Posterior cingulate gyrus (tissue), 11 donors: ENCODE data around the gene STIMATE.

ENCODE experiments used
- DNase-seq, 10 donors: peaks; one replicate each; pipeline versions ENCODE4 v3.0.0 to v3.0.0-alpha.2; 2020 to 2021; ENCODE audit warnings: mixed read lengths in 3 of 10
- intact Hi-C: fragments of 100-400 bp; cut with DNase I; formaldehyde crosslinking; loops from one replicate; pipeline ENCODE4 v1.15.1; 2023

The STIMATE gene

DNA sequence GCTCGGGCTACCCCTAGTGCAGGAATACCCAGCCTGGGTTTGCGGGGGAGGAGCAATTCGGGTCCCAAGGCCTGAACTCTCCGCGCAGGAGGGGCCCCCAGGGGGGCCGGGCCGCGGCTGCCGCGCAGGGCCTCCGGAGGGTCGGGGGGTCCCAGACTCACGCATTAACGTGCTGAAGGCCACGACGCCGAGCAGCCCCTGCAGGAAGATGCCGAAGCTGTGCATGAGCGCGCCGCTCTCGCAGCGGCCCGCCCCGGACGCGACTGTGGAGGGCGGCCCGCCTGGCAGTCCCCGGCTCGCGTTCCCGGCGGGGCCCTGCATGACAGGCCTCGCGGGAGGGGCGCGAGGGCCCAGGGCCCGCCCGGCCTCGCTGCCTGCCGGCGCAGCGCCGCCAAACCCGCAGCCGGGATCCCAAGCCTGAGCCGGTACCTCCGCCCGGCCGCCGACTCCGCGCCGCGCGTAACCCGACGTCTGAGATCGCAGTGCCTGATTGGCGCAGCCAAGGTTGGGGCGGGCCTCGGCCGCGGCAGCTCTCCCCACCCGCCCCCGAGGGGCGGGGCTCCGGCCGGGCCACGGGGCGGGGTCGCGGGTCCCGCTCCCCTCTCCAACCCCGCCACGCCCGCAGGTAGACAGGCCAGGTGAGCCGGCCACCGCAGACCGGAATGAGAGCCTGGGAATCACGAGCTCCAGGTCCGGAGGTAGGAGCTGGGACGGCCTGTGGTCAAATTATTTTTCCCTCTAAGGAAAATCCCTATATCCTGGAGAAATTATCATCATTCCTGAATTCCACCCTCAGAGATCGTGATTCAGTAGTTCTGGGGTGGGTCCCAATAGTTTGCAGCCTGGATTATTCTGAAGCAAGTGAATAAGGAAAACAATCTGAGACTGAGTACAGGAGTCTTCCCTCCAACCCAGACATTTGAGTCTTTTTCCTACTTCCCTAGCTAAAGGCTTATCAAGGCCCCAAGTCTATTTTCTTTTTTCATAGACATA lies at the start of gene STIMATE:
TSS of gene STIMATE (minus strand) at position 419 of the 993 bp plus-strand sequence. CDS start at position 321, 98 bp downstream.
- peak; percentile 79 to 99 (median 90) for DNase-seq
- intact Hi-C loops = loop anchor here (10.0 kb wide), 1 partner anchor 147 kb away; the partner anchor contains the start of gene SFMBT1

DNA sequence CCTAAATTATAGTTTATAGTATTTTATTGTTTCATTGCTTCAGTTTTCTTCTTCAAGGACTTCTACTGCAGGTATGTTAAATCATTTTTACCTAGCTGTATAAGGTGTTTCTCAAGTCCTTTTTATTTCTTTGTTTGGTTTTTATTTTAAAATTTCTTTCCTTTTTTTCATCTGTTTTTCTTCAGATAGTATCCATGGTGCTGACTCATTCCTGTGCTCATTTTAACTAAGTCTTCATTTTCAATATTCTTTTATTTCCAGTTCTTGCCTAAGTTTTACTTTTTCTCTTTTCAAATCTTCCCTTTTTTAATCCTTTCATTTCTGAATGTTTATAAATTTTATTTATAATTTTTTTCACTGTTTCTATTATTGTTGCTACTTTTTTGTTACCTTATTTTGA lies 42.3 kb upstream of the STIMATE start:
- intact Hi-C loops = no loop called here
- DNase-seq = no peak

DNA sequence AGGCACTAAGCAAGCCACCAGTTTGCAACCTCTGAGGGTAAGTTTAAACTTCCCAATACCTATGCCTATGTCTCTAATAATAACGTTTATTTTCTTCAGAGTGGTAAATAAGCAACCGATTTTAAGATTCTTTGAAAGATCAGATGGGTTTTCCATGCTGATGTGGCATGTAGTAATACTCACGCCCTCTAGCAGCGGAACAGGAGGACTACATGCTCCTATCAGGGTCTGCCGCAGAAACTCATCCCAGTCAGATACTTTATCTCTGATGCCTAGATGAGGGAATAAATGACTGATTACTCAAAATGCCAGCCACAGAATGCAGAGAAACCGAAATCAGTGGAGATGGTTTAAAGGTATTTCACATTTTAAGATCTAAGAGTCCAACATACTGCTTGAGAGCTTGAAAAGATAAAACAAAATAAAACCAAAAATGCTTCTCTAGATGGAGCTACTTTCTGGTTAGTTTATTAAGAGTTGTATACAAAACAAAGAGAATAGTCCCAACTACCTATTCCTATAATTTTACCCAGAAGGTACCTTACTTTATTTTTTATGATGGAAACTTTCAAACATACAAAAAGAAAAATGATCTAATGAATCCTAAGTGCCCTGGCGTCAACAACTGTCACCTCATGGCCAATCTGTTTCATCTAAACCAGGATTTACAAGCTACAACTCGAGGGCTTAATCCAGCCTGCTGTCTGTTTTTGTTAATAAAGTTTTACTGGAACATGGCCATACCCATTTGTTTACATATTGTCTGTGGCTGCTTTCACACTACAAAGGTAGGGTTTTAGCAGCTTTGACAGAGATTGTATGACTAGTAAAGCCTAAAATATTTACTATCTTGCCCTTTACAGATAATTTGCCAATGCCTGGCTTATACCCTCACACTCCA lies 37.5 kb upstream of the STIMATE start:
- intact Hi-C loops = loop anchor here (1.0 kb wide), 1 partner anchor 90 kb away; no protein-coding TSS in a partner anchor
- peak in 7 of 10 donors; percentile 12 to 89 (median 40) for DNase-seq

DNA sequence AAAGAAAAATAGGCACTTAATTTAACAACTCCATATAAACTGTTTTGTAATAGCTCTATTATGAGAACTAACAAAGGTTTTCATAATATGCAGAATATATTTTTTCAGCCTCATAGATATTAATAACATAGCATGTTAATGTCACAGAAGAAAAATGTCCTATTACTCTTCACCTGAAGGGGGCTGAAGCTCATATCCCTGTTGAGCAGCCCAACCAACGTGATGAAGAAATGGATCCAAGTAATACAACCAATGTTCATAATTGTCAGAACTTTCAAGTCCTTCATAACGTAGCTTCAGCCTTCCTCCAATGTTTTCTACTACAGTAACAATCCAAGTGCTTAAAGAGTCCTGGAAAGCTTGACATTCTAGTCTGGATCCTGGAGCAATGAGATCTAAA lies 34.5 kb upstream of the STIMATE start:
- DNase-seq = no peak
- intact Hi-C loops = no loop called here

DNA sequence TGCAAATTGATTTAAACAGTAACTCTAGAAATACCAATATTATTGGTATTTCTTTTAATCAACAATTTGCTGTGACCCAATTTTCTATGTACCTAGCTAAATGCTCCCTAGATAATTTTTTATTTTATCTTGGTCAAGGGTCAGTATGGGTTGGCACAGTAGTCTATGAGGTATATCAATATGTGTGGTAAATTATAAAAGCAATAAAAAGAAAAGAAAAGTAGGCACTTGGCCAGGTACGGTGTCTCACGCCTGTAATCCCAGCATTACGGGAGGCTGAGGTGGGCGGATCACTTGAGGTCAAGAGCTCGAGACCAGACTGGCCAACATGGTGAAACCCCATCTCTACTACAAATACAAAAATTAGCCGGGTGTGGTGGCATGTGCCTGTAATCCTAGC lies 34.0 kb upstream of the STIMATE start:
- intact Hi-C loops = no loop called here

DNA sequence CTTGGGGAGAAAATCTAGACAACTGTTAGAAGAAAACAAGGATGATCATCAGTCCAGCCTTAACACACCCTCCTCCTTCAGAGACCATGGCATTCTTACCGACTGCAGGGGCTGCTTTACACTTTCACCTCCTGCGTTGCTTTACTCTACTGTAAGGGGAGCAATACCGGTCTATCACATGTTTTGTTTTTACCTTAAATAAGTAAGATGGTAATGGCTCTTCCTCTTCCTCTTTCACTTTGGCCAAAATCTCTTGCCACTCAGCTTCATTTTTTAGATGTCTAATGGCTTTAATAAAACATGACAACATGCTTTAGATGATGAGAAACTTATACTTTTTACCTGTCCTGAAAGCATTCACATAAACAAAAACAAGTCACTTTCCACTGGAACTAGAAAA lies 33.4 kb upstream of the STIMATE start:
- DNase-seq = no peak
- intact Hi-C loops = no loop called here

More for the DNA sequence above, 34.0 kb upstream of the STIMATE start:
- DNase-seq = no peak

DNA sequence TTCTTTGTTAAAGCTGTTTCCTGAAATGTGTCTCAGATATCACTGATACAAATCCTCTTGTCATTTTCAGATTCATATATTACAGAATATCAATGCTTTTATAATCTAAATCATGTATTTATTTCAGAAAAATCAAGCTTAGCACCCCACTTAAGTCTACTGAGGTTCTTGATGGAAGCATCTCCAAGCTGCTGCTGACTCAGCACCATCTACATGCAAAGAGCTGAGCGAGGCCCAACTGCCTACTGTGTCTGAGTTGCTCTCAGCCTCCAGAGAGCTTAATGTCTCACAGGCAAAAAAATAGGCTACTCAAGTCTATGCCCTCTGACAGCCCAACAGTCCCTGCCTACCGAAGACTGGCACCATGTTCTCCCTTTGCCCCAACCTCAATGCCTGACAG lies 29.2 kb upstream of the STIMATE start:
- DNase-seq = no peak
- intact Hi-C loops = no loop called here

DNA sequence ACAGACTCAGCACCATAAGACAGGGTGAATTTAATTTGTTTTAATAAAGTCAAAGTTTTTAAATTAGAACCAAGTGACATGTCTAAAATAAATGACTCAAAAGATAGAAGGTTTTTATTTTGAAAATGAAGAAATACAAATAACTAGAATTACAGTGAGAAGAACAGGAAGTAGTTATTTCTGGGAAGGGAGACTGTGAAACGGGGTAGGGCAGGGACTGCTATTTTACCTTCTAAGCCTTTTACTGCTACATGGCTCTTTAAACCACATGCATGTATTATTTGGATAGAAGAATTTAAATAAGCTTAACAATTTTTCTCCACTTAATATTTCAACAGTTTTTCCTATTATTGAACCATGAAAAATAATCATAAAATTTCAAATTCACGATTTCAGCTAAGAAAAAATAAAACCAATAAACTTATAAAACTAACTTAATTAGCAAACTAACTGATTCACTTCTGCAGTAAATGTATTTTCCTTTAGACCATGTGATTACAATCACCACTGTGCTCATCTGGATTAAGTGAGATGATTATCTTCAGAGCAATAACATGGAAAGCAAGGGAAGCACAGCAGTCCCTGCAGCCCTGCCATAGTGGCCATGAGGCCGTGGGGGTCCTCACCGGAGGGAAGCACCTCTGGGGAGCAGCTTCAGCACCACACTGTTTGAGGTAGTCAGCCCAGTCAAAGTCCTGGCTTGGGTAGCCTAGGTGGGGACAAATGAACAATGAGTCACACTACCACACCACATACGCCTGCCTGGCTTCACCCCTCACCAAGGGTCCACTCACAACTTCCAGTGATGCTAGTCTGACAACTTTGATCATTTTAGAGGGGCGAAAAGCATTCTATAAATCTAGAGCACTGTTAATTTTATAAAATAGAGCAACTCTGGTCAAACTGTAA lies 28.3 kb upstream of the STIMATE start:
- no peak for DNase-seq
- intact Hi-C loops = no loop called here

DNA sequence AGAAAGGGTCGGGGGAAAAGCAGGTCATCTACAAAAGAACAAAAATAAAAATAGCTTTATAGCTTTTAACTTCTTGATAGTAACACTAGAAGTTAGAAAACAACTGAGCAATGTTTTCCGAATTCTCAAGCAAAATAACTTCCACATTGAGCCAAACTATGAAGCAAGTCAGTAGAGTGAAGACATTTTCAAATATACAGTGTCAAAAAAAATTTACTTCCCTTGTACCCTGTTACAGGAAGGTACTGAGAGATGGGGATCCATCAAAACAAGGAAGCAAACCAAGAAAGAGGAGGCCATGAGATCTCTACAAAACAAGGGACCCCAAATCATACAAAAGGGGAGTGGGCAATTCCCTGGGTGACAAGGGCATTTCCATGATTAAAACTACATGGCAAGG lies 26.6 kb upstream of the STIMATE start:
- intact Hi-C loops = no loop called here

DNA sequence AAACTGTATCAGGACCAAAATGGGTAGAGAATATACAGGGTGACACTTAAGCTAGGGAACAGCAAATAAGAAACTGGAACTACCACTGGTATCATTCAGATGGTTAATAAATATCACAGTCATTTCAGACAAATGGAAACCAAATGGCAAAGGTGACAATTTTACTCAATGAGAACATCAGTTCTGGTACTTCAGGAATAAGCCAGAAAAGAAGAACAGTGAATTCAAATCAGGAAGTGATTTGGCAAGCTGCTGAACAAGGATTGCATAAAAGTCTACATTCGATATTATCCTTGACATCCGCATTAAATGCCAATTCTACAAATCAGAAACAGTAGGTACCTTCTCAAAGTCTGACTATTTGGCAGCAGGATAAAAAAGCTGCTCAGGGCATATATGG lies 23.5 kb upstream of the STIMATE start:
- no peak for DNase-seq
- intact Hi-C loops = no loop called here

More for the DNA sequence above, 26.6 kb upstream of the STIMATE start:
- DNase-seq = no peak

DNA sequence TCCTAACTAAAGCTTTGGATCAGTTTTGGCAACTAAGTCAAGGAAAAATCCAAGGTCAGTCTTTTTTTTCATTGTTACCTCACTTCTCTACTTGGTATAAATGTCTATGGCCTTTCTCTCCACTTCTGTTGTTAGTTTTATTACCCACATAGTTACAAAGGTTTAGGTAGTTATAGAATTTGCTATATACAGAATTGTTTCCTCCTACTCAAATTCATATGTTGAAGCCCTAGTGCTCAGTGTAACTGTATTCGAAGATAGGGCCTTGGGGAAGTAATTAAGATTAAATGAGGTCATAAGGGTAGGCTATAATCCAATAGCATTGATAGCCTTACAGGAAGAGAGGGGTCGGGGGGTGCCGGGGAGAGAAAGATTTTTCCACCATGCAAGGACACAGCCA lies 19.7 kb upstream of the STIMATE start:
- DNase-seq = no peak
- intact Hi-C loops = no loop called here

DNA sequence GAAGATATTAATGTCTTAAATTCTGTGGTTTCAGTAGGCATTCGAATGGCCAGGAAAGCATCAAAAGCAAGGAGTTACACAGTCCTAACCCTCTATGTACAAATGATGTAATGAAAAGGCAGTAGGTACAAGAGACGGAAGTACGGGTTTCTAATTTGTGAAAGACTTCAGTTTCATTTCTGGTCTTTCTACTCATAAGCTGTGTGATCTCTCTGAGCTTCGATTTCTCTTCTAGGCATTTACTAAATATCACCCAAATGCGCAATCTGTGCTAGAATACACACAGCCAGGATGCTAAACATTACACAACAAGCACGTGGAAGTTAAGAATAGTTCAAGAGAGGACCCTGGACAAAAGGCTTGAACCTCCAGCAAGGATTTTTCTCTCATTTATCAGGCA lies 17.9 kb upstream of the STIMATE start:
- intact Hi-C loops = no loop called here
- DNase-seq = no peak

DNA sequence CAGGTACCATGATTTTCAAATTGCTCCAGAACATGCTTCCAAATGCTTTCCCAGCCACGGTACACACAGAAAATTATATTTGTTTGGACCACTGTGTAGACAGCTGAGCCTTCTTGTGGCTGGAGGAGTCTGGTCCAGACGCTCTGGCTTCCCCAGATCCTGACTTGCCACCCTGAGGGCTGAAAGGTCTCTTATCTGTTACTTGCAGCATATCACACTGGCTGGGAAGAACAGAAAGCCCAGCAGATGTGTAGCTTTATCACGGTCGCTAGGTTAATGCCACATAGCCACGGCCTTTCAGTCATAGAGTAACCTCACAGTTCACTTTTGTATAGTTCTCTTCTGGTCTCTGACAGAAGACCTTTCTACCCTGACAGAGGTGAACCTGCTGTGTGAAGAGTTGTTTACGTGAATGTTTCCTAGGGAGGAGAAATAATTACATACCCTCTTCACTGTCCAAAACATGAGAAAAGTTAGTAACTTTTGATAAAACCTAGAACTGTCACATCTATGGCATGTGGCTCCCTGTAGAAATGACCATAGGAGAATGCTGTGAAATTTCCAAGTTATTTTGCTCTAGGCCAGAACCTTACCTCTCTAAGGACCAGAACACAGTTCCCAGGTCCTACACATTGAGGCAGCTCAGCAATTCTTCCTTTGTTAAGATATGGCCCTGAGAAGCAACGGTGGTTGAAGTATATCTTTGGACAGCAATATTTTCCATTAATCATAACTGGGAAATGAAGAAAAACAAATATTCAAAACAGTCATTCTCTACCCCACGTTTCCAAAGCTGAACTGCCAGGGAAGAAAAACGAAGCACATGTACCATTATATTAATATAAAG lies 15.8 kb upstream of the STIMATE start:
- no peak for DNase-seq

DNA sequence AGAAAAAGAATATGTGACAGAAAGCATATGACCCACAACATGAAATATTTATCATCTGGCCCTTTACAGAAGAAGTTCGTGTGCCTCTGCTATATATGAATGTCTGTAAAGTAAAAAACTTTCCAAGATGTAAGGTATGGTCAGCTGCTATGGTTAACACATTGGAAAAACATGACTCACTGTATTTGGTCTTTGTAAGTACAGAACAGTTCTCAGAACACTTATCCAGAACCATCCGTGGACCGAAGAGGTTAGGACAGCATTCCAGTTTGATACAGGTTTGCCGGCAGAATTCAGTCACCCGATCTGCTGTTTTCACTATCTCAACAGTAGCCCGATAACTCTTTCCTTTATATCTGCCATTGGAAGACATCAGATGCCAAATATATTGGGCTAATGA lies 13.5 kb upstream of the STIMATE start:
- no peak for DNase-seq
- intact Hi-C loops = no loop called here

More for the DNA sequence above, 15.8 kb upstream of the STIMATE start:
- intact Hi-C loops = no loop called here

DNA sequence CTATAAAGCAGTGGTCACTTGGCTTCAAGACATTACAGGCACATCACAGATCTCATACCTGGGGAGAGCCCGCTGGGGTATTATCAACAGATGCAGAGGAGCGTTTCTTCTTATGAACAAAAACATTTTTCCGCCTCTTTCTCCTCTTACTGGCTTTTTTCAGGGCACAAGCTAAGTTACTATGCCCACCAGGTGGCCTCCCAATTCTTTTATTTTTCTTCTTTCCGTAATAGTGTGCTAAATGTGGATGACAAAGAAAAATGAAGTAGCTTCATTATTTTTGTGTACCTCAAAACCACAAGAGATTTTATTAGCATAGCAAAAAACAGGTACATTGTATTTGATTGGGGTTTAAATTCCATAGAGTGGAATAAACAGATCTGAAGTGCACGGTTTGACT lies 10.1 kb upstream of the STIMATE start:
- intact Hi-C loops = no loop called here
- no peak for DNase-seq

DNA sequence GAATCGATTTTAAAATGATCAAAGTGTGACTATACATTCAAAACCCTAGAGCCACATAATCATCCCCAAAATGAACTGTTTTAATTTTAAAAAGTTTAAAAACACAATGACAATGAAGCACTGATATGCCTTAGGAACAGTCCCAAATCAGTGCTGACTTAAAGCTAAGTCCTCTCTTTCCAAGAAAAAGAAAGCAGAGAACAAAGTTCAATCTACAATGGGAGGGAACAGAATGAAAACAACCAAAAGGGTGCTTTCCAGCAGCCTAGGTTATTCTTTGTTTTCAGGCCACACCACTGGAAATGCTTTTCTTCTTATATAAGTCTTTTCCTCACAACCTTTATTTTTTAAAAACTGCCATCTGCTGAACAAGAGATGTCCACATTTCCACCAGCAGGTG lies 7.2 kb upstream of the STIMATE start:
- DNase-seq = no peak
- intact Hi-C loops = no loop called here

DNA sequence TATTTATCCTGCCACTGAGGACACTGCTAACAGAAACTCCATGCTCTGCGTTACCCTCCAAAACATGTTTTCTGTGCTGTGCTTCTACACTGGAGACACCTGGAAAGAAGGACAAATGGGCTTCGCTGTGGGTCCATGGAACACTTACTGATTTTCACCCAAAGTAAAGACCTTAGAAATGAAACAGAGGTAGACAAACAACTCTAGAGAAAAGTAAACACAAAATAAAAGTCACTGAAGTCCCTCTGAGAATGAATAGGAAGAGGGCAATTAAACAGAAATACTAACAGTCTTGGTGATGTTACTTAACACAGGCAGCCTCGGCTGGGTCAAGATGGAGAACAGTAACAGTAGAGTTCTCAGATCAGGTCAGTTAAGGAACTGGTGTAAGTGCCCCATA lies 6.7 kb upstream of the STIMATE start:
- no peak for DNase-seq
- intact Hi-C loops = no loop called here

DNA sequence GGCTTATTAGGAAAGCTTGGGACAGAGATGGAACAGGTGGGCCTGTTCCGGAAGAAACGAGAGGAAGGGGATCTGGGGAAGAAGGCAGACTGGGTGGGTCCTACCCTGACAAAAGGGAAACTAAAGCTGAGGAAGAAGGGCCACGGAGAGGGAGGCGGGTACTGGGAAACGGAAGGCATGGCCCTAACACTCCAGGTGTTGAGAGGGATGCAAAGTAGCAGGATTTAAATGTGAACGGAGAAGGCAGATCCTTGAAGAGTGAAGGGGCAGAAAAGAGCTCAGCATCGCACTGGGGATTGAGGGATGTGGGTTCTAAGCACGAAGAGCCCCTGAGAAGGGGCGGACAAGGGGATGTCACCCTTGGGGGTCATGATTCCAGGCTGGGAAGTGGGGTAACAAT lies 735 bp downstream of the STIMATE start:
- intact Hi-C loops = loop anchor here (10.0 kb wide), 1 partner anchor 148 kb away; the partner anchor contains the start of gene SFMBT1
- DNase-seq = no peak

DNA sequence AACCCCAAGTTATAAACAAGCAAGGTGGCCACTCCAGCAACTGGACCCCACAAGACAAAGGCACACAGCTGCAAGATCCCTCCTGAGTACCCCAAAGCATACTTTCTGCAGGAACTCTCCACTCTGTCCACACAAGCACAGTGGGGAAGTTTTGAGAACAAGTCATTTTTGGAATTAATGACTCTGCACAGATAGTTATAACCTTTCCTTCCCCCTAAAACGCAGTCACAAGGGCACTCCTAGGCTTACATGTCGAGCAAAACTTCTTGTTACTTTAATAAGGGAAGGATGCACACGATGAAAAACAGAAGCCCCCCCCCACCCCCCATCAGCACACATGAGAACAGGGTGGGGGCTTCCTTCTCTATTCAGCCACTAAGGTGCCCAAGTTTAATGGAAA lies 1.2 kb downstream of the STIMATE start:
- intact Hi-C loops = loop anchor here (10.0 kb wide), 1 partner anchor 149 kb away; the partner anchor contains the start of gene SFMBT1
- no peak for DNase-seq
